HEK293 (cell line): ENCODE results near the gene NIT1.
A peak's percentile ranks its signal among the peaks of the same experiment; 100 is the strongest.

Experiments
- BCL11A ChIP-seq: fragments of 450-650 bp; formaldehyde crosslinking; IDR thresholded peaks from 2 replicates; pipeline ENCODE4 v1.5.1; 2016; ENCODE audit warnings: low read depth, missing biosample characterization, missing genetic modification characterization
- GFI1B ChIP-seq: fragments of 450-650 bp; formaldehyde crosslinking; IDR thresholded peaks from 2 replicates; pipeline ENCODE4 v1.5.1; 2016; ENCODE audit warnings: missing biosample characterization, missing genetic modification characterization
- GLI2 ChIP-seq: fragments of 450-650 bp; formaldehyde crosslinking; IDR thresholded peaks from 2 replicates; pipeline ENCODE4; 2017; ENCODE audit warnings: missing biosample characterization, missing genetic modification characterization, low read depth, borderline replicate concordance
- INSM2 ChIP-seq: fragments of 450-650 bp; formaldehyde crosslinking; IDR thresholded peaks from 2 replicates; pipeline ENCODE4 v1.5.1; 2016; ENCODE audit warnings: missing biosample characterization, missing genetic modification characterization
- KLF1 ChIP-seq: fragments of 450-650 bp; formaldehyde crosslinking; IDR thresholded peaks from 2 replicates; pipeline ENCODE4 v1.5.1; 2016; ENCODE audit warnings: missing biosample characterization, missing genetic modification characterization
- KLF16 ChIP-seq: fragments of 450-650 bp; formaldehyde crosslinking; IDR thresholded peaks from 2 replicates; pipeline ENCODE4 v1.5.1; 2017; ENCODE audit warnings: missing biosample characterization, missing genetic modification characterization
- OSR2 ChIP-seq: fragments of 450-650 bp; formaldehyde crosslinking; IDR thresholded peaks from 2 replicates; pipeline ENCODE4 v1.5.1; 2016; ENCODE audit warnings: missing biosample characterization, missing genetic modification characterization
- PRDM10 ChIP-seq: fragments of 450-650 bp; formaldehyde crosslinking; IDR thresholded peaks from 2 replicates; pipeline ENCODE4 v1.5.1; 2016; ENCODE audit warnings: missing biosample characterization, missing genetic modification characterization
- RBAK ChIP-seq: fragments of 450-650 bp; formaldehyde crosslinking; IDR thresholded peaks from 2 replicates; pipeline ENCODE4 v1.5.1; 2016; ENCODE audit warnings: missing biosample characterization, missing genetic modification characterization
- SCRT2 ChIP-seq: fragments of 450-650 bp; formaldehyde crosslinking; IDR thresholded peaks from 2 replicates; pipeline ENCODE4 v1.5.1; 2016; ENCODE audit warnings: missing biosample characterization, missing genetic modification characterization
- SP2 ChIP-seq: fragments of 450-650 bp; formaldehyde crosslinking; IDR thresholded peaks from 2 replicates; pipeline ENCODE4 v1.5.1; 2016; ENCODE audit warnings: missing biosample characterization, missing genetic modification characterization
- YY1 ChIP-seq: fragments of 450-650 bp; formaldehyde crosslinking; IDR thresholded peaks from 2 replicates; pipeline ENCODE4 v1.5.1; 2018; ENCODE audit warnings: missing biosample characterization, missing genetic modification characterization
- YY2 ChIP-seq: fragments of 450-650 bp; formaldehyde crosslinking; IDR thresholded peaks from 2 replicates; pipeline ENCODE4 v1.5.1; 2016; ENCODE audit warnings: missing biosample characterization, missing genetic modification characterization
- ZBTB20 ChIP-seq: fragments of 450-650 bp; formaldehyde crosslinking; IDR thresholded peaks from 2 replicates; pipeline ENCODE4 v1.5.1; 2016; ENCODE audit warnings: missing biosample characterization, missing genetic modification characterization
- ZFHX2 ChIP-seq: fragments of 450-650 bp; formaldehyde crosslinking; conservative IDR thresholded peaks from 2 replicates; pipeline ENCODE4 v1.5.1; 2016; ENCODE audit warnings: missing biosample characterization, missing genetic modification characterization
- ZNF10 ChIP-seq: fragments of 450-650 bp; formaldehyde crosslinking; IDR thresholded peaks from 2 replicates; pipeline ENCODE4 v1.5.1; 2017; ENCODE audit warnings: missing biosample characterization, missing genetic modification characterization
- ZNF114 ChIP-seq: fragments of 450-650 bp; formaldehyde crosslinking; IDR thresholded peaks from 2 replicates; pipeline ENCODE4 v1.5.0; 2017; ENCODE audit warnings: missing biosample characterization, missing genetic modification characterization
- ZNF132 ChIP-seq: fragments of 450-650 bp; formaldehyde crosslinking; IDR thresholded peaks from 2 replicates; pipeline ENCODE4 v1.5.1; 2017; ENCODE audit warnings: missing biosample characterization, missing genetic modification characterization, borderline replicate concordance
- ZNF133 ChIP-seq: fragments of 450-650 bp; formaldehyde crosslinking; IDR thresholded peaks from 2 replicates; pipeline ENCODE4 v1.5.1; 2016; ENCODE audit warnings: missing biosample characterization, missing genetic modification characterization
- ZNF140 ChIP-seq: fragments of 450-650 bp; formaldehyde crosslinking; IDR thresholded peaks from 2 replicates; pipeline ENCODE4 v1.5.1; 2016; ENCODE audit warnings: missing biosample characterization, missing genetic modification characterization
- ZNF157 ChIP-seq: fragments of 450-650 bp; formaldehyde crosslinking; IDR thresholded peaks from 2 replicates; pipeline ENCODE4 v1.5.1; 2016; ENCODE audit warnings: missing biosample characterization, missing genetic modification characterization
- ZNF184 ChIP-seq: fragments of 450-650 bp; IDR thresholded peaks from 2 replicates; pipeline ENCODE4 v1.5.1; 2018; ENCODE audit warnings: missing biosample characterization, mild to moderate bottlenecking, missing genetic modification characterization
- ZNF2 ChIP-seq: fragments of 450-650 bp; formaldehyde crosslinking; IDR thresholded peaks from 2 replicates; pipeline ENCODE4 v1.5.1; 2016; ENCODE audit warnings: missing biosample characterization, missing genetic modification characterization
- ZNF292 ChIP-seq: fragments of 450-650 bp; formaldehyde crosslinking; IDR thresholded peaks from 2 replicates; pipeline ENCODE4 v1.5.1; 2016; ENCODE audit warnings: low read depth, missing biosample characterization, missing genetic modification characterization, borderline replicate concordance
- ZNF335 ChIP-seq: fragments of 450-650 bp; formaldehyde crosslinking; conservative IDR thresholded peaks from 2 replicates; pipeline ENCODE4 v1.5.1; 2016; ENCODE audit warnings: missing biosample characterization, missing genetic modification characterization
- ZNF362 ChIP-seq: fragments of 450-650 bp; formaldehyde crosslinking; IDR thresholded peaks from 2 replicates; pipeline ENCODE4 v1.5.1; 2016; ENCODE audit warnings: missing biosample characterization, missing genetic modification characterization
- ZNF530 ChIP-seq: fragments of 450-650 bp; formaldehyde crosslinking; IDR thresholded peaks from 2 replicates; pipeline ENCODE4 v1.5.1; 2016; ENCODE audit warnings: low read depth, missing biosample characterization, missing genetic modification characterization
- ZNF561 ChIP-seq: fragments of 450-650 bp; IDR thresholded peaks from 2 replicates; pipeline ENCODE4 v1.5.1; 2018; ENCODE audit warnings: missing biosample characterization, missing genetic modification characterization, borderline replicate concordance
- ZNF580 ChIP-seq: fragments of 450-650 bp; formaldehyde crosslinking; IDR thresholded peaks from 2 replicates; pipeline ENCODE4 v1.5.1; 2016; ENCODE audit warnings: missing biosample characterization, missing genetic modification characterization
- ZNF600 ChIP-seq: fragments of 450-650 bp; formaldehyde crosslinking; IDR thresholded peaks from 2 replicates; pipeline ENCODE4 v1.5.1; 2016; ENCODE audit warnings: missing biosample characterization, missing genetic modification characterization
- ZNF654 ChIP-seq: fragments of 450-650 bp; formaldehyde crosslinking; IDR thresholded peaks from 2 replicates; pipeline ENCODE4 v1.5.1; 2016; ENCODE audit warnings: low read depth, missing biosample characterization, missing genetic modification characterization
- ZNF747 ChIP-seq: fragments of 450-650 bp; formaldehyde crosslinking; IDR thresholded peaks from 2 replicates; pipeline ENCODE4 v1.5.1; 2016; ENCODE audit warnings: missing biosample characterization, missing genetic modification characterization
- ZNF76 ChIP-seq: fragments of 450-650 bp; formaldehyde crosslinking; IDR thresholded peaks from 2 replicates; pipeline ENCODE4; 2016; ENCODE audit warnings: low read depth, missing biosample characterization, missing genetic modification characterization, borderline replicate concordance
- TF ChIP-seq, protein P1 (sequence below): fragments of 450-650 bp; formaldehyde crosslinking; IDR thresholded peaks from 2 replicates; pipeline ENCODE4 v1.5.1; 2017; ENCODE audit warnings: missing biosample characterization, missing genetic modification characterization

The NIT1 gene

DNA sequence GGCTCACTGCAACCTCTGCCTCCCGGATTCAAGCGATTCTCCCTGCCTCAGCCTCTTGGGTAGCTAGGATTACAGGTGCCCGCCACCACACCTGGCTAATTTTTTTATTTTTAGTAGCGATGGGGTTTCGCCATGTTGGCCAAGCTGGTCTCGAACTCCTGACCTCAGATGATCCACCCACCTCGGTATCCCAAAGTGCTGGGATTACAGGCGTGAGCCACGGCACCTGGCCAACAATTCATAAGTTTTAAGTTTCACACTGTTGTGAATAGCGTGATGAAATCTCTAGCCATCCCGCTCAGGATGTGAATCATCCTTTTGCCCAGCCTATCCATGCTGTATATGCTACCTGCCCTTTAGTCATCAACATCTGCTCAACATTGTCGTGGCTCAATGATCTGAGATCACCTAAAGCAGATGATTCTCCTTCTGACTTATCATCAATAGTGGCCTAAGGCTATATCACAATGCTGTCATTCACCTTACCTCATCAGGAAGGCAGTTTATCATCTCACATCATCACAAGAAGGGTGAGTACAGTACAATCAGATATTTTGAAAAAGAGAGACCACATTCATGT is 2.7 kb upstream of the NIT1 start (continued):
- no peak for TF ChIP-seq ZNF530 (tag by site-specific recombination)
- peak; percentile 27; the same call in 1 of the 2 replicates for TF ChIP-seq ZNF76 (tag by site-specific recombination)
- peak; percentile 37; the same call in 1 of the 2 replicates for TF ChIP-seq RBAK (tag by site-specific recombination)
- TF ChIP-seq ZNF133 (tag by site-specific recombination) = no peak
- TF ChIP-seq GLI2 (tag by site-specific recombination) = no peak
- no peak for TF ChIP-seq ZBTB20 (tag by site-specific recombination)
- TF ChIP-seq ZNF10 (tag by site-specific recombination) = 0 out of 2 replicates have a peak, but pooled peaks have one; percentile 41
- TF ChIP-seq ZNF292 (tag by site-specific recombination) = no peak
- TF ChIP-seq GFI1B (tag by site-specific recombination) = no peak
- peak; percentile 81 for TF ChIP-seq ZNF184 (tag by site-specific recombination)
- peak; percentile 47; the same call in 1 of the 2 replicates for TF ChIP-seq ZNF2 (tag by site-specific recombination)
- TF ChIP-seq ZNF140 (tag by site-specific recombination) = no peak
- peak; percentile 90 for TF ChIP-seq INSM2 (tag by site-specific recombination)
- TF ChIP-seq ZNF654 = no peak
- TF ChIP-seq, protein P1, sequence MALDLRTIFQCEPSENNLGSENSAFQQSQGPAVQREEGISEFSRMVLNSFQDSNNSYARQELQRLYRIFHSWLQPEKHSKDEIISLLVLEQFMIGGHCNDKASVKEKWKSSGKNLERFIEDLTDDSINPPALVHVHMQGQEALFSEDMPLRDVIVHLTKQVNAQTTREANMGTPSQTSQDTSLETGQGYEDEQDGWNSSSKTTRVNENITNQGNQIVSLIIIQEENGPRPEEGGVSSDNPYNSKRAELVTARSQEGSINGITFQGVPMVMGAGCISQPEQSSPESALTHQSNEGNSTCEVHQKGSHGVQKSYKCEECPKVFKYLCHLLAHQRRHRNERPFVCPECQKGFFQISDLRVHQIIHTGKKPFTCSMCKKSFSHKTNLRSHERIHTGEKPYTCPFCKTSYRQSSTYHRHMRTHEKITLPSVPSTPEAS (tag by site-specific recombination) = 0 out of 2 replicates have a peak, but pooled peaks have one; percentile 26
- TF ChIP-seq ZNF114 = no peak
- peak; percentile 81 for TF ChIP-seq ZFHX2 (tag by site-specific recombination)
- peak; percentile 81 for TF ChIP-seq SCRT2 (tag by site-specific recombination)
- TF ChIP-seq ZNF747 (tag by site-specific recombination) = peak; percentile 26; the same call in 1 of the 2 replicates
- TF ChIP-seq KLF16 (tag by site-specific recombination) = 0 out of 2 replicates have a peak, but pooled peaks have one; percentile 79
- peak; percentile 68 for TF ChIP-seq YY2 (tag by site-specific recombination)
- TF ChIP-seq ZNF600 (tag by site-specific recombination) = peak; percentile 71; the same call in 1 of the 2 replicates
- peak; percentile 43; the same call in 1 of the 2 replicates for TF ChIP-seq OSR2 (tag by site-specific recombination)
- TF ChIP-seq ZNF561 = no peak
- no peak for TF ChIP-seq ZNF132 (tag by site-specific recombination)
- TF ChIP-seq KLF1 (tag by site-specific recombination) = peak; percentile 47
- peak; percentile 69; the same call in 1 of the 2 replicates for TF ChIP-seq ZNF580 (tag by site-specific recombination)
- peak; percentile 69 for TF ChIP-seq PRDM10 (tag by site-specific recombination)
- 0 out of 2 replicates have a peak, but pooled peaks have one; percentile 30 for TF ChIP-seq ZNF157
- no peak for TF ChIP-seq YY1 (tag by site-specific recombination)
- peak; percentile 56; the same call in 1 of the 2 replicates for TF ChIP-seq ZNF335
- peak; percentile 85; the same call in 1 of the 2 replicates for TF ChIP-seq ZNF362 (tag by site-specific recombination)
- TF ChIP-seq BCL11A (tag by site-specific recombination) = peak; percentile 82; the same call in 1 of the 2 replicates
- 0 out of 2 replicates have a peak, but pooled peaks have one; percentile 7 for TF ChIP-seq SP2 (tag by site-specific recombination)
